ENCODE results near the gene STAT3.

- TF ChIP-seq CTCF (IDR thresholded peaks at IDR 0.05; ENCODE audit: borderline replicate concordance, extremely low read depth, low read length, poor library complexity, severe bottlenecking): no peak
- no peak for TF ChIP-seq EZH2 (IDR thresholded peaks at IDR 0.05; ENCODE audit: borderline replicate concordance, low read depth, low read length, severe bottlenecking)
Observed at GRCh38 chr17:42286411-42287221, 101.6 kb downstream of the STAT3 start.
